GM18951 (cell line): ENCODE data around the gene MAN2B2.

Experiments
- POLR2A ChIP-seq: IDR thresholded peaks from 4 replicates; pipeline ENCODE4 v1.6.1; 2011; ENCODE audit warnings: mild to moderate bottlenecking; ENCODE audit not compliant: insufficient read length, insufficient read depth; ENCODE audit errors: extremely low read depth
- in situ Hi-C: fragments of 300-500 bp; cut with MboI; formaldehyde crosslinking; loops from one replicate; pipeline ENCODE4 v1.12.0; 2022; ENCODE audit warnings: low sequenced_read_pairs, mixed read lengths, inconsistent platforms; ENCODE audit not compliant: unreplicated experiment

Gene MAN2B2

DNA sequence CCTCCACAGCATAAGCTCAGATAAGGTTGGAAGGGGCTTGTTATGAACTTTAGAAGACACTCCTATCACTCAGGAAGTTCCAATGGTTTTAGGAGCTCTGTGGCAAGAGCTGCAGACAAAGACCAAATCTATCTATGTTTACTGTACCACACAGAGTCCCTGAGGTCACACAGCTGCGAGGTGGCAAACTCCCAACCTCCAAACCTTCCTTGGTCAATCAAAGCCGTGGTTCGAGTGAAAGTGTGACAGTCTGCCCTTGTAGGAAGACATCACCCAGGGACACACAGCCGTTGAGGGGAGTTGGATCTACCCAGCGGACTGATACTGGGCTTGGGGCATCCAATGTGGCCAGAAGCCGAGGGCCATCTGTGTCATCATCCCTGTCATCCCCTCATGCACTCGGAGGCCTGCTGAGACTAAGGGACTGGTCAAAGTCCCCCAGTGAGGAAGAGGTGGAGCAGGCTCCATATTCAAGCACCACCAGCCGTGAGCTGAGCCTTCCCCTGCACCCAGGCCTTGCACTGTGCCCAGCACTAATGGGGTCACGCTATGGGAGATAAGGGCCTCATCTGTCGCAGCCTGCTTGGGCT, 26.8 kb downstream of the MAN2B2 start:
- in situ Hi-C loops, result no loop called here
- TF ChIP-seq POLR2A, result no peak

DNA sequence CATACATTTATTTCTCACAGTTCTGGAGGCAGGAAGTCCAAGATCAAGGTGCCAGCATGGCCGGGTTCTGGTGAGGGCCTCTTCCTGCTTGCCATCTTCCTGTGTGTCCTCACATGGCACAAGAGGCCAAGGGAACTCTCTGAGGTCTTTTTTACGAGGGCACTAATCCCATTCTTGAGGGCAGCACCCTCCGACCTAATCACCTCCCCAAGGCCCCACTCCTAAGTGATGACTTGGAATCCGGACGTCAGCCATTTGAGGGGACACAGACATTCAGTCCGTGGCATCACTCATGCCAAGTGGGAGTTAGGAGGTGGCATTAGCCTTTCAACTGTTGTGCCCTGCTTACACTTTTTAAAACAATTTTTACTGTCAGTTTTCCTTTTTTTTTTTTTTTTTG, 27.3 kb downstream of the MAN2B2 start:
- in situ Hi-C loops, result no loop called here

DNA sequence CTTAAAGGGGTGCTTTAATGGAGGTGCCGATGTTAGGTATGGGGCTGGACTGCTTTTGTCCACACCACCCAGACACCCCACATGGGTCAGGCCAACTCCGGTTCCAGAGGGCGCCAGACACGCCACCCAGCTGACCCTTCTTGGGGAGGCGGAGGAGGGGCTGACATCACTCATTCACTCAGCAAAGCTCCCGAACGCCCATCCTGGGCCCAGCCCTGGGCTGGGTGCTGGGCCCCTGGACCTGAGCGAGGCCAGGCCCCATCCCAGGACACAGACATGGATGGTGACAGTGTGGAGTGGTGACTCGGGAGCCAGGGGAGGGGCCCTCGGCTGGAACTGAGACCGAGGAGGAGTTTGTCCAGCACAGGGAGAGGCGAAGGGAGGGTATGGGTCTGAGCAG, 28.1 kb downstream of the MAN2B2 start:
- in situ Hi-C loops, result no loop called here
- no peak for TF ChIP-seq POLR2A

More for the DNA sequence above, 27.3 kb downstream of the MAN2B2 start:
- TF ChIP-seq POLR2A, result no peak

DNA sequence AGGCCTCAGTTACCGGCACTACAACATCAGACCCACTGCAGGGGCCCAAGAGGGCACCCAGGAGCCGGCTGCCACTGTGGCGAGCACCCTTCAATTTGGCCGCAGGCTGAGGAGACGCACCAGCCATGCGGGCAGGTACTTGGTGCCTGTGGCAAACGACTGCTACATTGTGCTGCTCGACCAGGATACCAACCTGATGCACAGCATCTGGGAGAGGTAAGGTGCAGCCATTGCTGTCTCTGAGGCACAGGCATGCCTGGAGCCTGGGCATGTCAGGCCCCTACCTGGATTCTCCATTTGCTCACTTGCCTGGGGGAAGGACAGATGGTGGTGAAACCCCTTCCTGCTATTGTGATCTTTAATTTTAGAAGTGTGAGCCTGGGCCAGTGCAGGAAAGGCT, 30.1 kb downstream of the MAN2B2 start:
- in situ Hi-C loops, result no loop called here
- no peak for TF ChIP-seq POLR2A

DNA sequence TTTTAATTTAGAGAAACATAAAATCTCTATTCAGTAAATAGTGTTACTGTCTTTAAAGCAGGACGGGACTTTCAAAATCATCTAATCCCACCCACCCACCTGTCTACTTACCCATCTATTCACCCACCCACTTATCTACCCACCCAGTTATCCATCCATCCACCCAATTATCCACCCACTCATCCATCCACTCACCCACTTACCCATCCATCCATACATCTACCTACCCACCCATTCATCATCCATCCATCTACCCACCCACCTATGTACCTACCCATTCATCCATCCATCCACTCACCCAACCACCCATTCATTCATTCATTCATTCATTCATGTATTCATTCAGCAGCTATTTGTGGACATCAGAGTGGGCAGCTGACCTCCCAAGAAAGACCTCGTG, 30.6 kb downstream of the MAN2B2 start:
- in situ Hi-C loops, result no loop called here
- no peak for TF ChIP-seq POLR2A

DNA sequence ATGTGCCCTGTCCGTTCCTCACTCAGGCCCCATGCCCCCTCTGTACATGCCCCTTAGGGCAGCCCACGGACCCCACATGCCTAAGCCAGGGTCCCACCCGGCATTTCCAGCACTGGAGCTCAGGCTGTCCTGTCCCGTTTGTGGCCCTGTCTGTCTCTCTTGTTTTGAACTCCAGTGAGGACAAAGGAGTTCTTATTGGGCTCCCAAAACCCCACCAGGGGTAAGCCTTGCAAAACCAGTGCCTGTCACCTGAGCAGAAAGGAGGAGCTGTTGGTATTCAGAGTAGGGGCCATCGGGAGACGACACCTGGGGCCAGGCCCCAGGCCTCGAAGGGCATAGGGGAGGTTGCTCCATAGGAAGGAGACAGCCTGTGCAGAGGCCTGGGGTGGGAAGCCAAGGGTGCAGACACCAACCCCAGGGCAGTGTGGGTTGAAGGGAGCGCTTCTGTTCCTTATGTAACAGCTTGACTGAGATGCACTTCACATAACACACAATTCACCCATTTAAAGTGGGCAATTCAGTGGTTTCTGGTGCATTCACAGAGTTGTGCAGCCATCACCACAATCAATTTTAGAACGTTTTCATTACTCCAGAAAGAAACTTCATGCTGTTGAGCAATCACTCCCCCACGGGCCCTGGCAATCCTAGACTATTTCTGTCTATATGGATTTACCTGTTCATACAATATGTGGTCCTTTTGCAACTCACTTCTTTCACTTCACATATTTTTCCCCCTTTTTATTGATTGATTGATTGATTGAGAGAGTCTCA, 31.7 kb downstream of the MAN2B2 start:
- in situ Hi-C loops, result no loop called here
- TF ChIP-seq POLR2A, result no peak

DNA sequence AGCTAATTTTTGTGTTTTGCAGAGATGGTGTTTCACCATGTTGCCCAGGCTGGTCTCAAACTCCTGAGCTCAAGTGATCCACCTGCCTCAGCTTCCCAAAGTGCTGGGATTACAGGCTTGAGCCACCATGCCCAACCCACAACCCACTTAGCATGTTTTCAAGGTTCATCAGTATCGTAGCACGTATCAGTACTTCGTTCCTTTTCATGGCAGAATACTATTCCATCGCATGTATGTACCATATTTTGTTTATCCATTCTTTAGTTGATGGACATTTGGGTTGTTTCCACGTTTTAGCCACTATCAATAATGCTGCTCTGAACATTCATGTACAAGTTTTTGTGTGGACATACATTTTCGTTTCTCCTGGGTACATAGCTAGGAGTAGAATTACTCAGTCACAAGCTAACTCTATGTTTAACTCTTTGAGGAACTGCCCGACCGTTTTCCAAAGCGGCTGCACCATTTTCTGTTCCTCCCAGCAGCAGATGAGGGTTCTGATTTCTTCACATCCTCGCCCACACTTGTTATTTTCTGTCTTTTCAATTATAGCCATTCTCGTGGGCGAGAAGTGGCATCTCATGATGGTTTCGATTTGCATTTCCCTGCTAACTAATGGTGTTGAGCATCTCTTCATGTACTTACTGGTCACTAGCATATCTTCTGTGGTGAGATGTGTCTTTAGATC, 32.5 kb downstream of the MAN2B2 start:
- no peak for TF ChIP-seq POLR2A
- in situ Hi-C loops, result no loop called here

DNA sequence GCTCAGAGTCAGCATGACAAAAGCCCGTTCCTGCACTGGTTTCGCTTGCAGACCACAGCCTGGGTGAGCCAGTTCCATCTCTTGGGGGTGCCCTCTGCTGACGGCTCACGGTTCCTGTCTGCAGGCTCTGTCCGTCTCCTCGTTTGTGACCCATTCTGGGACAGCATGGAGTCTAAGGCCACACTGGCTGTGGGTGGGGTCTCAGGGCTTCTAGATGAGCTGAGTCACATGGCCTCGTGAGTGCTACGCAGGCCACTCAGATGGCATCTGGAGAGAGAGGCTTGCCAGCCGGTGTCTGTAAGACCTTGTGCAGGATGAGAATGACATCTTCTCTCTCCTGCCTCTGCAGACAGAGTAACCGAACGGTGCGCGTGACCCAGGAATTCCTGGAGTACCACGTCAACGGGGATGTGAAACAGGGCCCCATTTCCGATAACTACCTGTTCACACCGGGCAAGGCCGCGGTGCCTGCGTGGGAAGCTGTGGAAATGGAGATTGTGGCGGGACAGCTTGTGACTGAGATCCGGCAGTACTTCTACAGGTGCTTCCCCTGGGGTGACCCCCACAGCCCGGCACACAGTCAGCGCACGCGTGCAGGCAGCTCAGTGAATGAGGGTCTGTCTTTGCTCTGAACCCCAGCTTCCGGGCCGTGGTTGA, 33.9 kb downstream of the MAN2B2 start:
- in situ Hi-C loops, result no loop called here

DNA sequence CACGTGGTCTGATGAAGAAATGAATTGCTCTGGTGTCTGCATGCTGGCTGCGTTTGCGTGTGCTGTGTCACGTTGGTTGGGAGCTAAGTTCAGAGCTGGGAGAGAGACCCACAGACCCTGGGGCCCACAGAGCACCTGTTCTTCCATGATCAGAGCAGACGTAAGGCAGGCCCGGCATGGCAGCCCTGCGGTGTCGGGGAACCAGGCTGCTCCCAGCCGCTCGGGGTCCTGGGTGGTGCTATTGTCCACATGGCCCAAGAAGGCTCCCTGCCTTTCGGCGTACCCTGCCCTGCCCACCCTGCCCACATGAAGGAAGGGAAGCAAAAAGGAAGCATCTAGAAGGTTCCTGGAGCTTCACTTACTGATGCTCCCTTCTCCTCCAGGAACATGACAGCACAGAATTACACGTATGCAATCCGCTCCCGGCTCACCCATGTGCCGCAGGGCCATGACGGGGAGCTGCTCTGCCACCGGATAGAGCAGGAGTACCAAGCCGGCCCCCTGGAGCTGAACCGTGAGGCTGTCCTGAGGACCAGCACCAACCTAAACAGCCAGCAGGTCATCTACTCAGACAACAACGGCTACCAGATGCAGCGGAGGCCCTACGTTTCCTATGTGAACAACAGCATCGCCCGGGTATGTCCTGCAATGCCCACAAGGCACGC, 34.6 kb downstream of the MAN2B2 start:
- in situ Hi-C loops, result no loop called here
- no peak for TF ChIP-seq POLR2A

More for the DNA sequence above, 33.9 kb downstream of the MAN2B2 start:
- TF ChIP-seq POLR2A, result no peak

DNA sequence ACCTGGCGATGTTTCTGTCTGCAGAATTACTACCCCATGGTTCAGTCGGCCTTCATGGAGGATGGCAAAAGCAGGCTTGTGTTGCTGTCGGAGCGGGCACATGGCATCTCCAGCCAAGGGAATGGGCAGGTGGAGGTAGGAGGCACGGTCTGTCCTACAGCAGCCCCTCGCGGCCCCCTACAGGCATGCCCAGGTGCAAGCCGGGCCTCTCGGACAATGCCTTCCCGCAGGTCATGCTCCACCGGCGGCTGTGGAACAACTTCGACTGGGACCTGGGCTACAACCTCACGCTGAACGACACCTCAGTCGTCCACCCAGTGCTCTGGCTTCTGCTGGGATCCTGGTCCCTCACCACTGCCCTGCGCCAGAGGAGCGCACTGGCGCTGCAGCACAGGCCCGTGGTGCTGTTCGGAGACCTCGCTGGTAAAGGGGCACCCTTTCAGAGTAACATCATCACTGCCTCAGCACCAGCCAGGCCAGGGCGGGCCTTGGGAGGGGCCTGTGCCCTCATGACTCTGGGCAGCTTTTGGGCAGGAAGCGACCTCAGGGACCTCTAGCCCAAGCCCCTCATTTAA, 36.0 kb downstream of the MAN2B2 start:
- in situ Hi-C loops, result no loop called here
- TF ChIP-seq POLR2A, result no peak

DNA sequence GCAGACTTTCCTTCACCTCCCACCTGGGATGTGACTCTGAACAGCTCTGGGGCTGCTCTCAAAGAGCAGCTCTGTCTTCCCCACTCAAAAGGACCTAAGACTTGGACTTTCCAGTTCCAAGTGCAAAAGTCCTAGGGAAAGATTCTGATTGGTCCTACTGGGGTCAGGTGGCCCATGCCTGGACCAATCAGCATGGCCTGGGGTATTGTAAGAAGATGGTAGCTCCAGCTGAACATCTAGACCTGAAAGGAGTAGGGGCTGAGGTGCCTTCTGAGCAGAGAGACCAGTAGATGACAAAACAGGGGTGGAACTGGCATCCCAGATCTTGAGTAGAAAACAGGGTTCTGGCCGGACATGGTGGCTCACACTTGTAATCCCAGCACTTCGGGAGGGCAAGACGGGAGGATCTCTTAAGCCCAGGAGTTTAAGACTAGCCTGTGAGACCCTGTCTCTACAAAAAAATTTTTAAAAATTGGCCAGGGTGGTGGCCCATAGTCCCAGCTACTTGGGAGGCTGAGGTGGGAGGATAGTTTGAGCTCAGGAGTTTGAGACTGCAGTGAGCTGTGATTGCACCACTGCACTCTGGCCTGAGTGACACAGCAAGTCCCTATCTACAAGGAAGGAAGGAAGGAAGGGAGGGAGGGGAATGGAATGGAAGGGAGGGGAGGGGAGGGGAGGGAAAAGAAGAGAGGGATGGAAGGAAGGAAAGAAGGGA, 38.1 kb downstream of the MAN2B2 start:
- in situ Hi-C loops, result no loop called here
- no peak for TF ChIP-seq POLR2A
